ENCODE data around the gene NKX1-1.
"Not testable (repeated sequence)": the region's sequence is repeated elsewhere in the genome, so short reads cannot be mapped to it uniquely, and the experiment has no call there.

Gene NKX1-1

GRCh38 chr4:1378559-1379231, 27.5 kb downstream of the NKX1-1 start:
- no peak for DNase-seq
- in situ Hi-C loops (cut with HindIII; ENCODE audit: low pct_ligation_motif_present, low pct_unique_long_range_greater_than_20kb, low sequenced_read_pairs), result no loop called here

- no peak for DNase-seq
- in situ Hi-C loops (cut with HindIII; ENCODE audit: low pct_ligation_motif_present, low pct_unique_long_range_greater_than_20kb, low sequenced_read_pairs), result no loop called here
Measured at GRCh38 chr4:1377606-1378261, 28.5 kb downstream of the NKX1-1 start.

GRCh38 chr4:1376841-1377605, 29.2 kb downstream of the NKX1-1 start:
- in situ Hi-C loops (cut with HindIII; ENCODE audit: low pct_ligation_motif_present, low pct_unique_long_range_greater_than_20kb, low sequenced_read_pairs), result no loop called here

DNA sequence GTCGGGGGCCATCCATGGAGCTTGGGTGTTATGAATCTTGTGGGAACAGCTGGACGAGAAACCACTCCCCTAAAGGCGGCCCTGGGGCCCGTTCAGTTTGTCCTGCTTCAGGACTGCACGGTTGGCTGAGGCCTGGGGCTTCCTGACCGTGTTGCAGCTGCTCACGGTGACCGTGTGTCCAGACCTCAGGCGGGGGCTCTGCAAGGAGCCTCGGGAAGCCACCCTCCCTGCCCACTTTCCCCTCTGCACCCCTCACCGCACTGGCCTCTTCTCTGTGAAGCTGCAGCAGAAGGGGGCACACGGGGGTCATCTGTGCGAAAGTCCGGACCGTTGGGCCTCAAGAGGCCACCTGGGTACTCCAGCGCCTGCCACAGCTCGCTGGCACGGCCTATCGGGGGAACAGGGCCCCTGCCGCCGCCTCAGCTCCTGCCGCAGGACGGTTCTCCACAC, 29.8 kb downstream of the NKX1-1 start:
- no peak for DNase-seq
- in situ Hi-C loops (cut with HindIII; ENCODE audit: low pct_ligation_motif_present, low pct_unique_long_range_greater_than_20kb, low sequenced_read_pairs), result no loop called here

More at GRCh38 chr4:1376841-1377605, 29.2 kb downstream of the NKX1-1 start:
- DNase-seq, result no peak

DNA sequence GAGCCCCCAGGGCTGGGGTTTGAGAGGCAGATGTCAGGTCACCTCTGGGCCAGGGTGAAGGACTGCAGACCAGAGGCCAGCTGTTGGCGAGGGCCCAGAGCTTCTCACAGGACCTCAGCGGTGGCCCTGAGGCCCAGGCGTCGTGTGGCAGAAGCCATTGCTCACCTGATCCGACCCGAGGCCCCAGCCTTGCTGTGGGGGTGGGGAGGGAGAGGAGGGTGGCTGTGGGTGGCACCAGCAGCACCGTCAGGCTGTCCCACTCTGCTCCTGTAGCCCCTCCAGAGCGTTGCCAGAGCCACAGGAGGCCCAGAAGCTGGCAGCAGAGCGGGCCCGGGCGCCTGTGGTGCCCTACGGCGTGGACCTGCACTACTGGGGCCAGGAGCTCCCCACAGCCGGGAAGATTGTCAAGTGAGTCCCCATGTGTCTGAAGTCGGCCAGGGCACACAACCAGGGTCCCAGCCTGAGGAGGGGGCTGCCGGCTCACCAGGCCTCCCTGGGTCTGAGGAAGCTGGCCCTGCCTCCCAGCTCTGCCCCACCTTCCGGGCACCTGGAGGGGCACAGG, 30.4 kb downstream of the NKX1-1 start:
- in situ Hi-C loops (cut with HindIII; ENCODE audit: low pct_ligation_motif_present, low pct_unique_long_range_greater_than_20kb, low sequenced_read_pairs), result no loop called here
- no peak for DNase-seq

DNA sequence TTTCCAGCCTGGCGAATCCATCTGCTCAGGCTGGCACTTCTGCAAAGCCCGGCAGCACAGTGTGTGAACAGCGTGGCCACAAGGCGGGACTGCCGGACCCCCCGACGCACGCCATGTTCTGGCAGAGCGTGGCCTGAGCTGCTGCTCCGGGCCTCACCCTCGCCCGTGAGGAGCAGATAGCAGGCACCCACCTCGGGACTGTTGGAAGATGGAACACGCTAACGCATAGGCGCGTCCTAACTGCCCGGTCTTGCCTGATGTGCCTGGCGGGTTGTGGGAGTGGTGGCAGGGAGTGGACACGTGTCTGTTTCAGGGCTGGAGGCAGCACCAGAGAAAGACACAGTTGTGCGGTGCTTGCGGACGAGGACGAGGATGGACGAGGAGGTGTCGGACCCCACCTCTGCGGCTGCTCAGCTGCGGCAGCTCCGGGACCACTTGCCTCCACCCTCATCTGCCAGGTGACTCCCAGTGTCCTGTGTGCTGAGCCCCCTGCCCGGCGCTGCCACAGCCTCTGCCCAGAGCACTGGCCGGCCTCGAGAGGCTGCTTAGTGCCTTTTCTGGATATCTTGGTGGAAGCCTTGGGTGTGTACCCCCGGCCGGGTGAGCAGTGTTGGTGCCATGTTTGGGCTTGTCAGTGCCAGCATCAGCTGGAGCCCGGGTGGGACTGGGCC, 31.1 kb downstream of the NKX1-1 start:
- in situ Hi-C loops (cut with HindIII; ENCODE audit: low pct_ligation_motif_present, low pct_unique_long_range_greater_than_20kb, low sequenced_read_pairs), result no loop called here
- no peak for DNase-seq

DNA sequence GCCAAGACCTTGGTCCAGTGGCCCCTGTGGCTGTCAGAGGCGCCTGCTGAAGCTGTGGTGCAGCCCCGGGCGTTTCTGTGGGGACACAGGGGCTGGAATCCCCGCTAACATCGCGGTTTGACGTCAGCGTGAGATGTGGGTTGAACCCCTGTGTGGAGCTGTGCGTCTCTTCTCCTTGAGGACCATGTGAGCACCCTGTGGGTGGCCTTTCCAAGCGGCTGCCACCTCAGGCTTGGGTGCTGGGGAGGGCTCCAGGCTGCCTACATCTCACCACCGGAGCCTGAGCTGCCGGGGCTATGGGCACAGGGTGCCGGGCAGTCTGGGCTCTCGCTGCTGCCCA, 31.6 kb downstream of the NKX1-1 start:
- no peak for DNase-seq
- in situ Hi-C loops (cut with HindIII; ENCODE audit: low pct_ligation_motif_present, low pct_unique_long_range_greater_than_20kb, low sequenced_read_pairs), result no loop called here

DNA sequence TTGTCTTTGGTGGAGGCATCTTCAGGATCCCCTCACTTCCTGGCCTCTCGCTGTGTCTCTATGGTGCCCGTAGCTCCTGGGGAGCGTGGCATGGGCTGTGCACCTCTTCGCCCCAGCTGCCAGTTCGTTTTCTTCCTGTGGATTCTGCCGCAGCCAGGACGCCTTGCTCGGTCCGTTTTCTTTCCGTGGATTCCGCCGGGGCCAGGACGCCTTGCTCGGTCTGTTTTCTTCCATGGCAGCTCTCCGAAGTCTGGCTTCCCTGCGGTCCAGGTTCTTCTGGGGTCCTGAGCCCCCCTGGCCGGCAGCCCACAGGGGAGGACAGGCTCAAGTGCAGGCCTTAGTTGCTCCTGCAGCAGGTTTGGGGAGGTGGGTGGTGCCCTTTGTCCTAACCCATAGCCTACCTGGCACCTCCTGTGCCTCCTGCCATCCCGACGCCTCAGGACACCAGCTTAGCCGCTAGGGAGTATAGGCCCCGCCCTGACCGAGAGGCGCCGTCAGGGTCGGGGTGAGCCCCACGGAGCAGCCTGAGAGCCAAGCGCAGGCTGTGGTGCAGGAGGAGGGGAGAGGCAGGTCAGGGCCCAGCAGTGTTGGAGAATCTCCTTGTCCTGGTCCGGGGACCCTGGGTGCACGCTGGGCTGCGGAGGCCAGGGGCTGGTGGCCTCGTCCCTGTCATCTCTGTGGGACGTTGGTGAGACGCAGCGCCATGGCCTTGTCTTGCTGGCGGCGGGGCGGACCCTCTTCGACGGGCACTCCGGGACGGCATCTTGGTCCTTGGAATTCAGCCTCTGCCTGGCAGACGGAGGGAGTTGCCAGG, 32.1 kb downstream of the NKX1-1 start:
- in situ Hi-C loops (cut with HindIII; ENCODE audit: low pct_ligation_motif_present, low pct_unique_long_range_greater_than_20kb, low sequenced_read_pairs), result no loop called here
- no peak for DNase-seq

GRCh38 chr4:1372576-1372975, 33.7 kb downstream of the NKX1-1 start:
- DNase-seq; in situ Hi-C loops (cut with HindIII; ENCODE audit: low pct_ligation_motif_present, low pct_unique_long_range_greater_than_20kb, low sequenced_read_pairs): not testable (repeated sequence)

DNA sequence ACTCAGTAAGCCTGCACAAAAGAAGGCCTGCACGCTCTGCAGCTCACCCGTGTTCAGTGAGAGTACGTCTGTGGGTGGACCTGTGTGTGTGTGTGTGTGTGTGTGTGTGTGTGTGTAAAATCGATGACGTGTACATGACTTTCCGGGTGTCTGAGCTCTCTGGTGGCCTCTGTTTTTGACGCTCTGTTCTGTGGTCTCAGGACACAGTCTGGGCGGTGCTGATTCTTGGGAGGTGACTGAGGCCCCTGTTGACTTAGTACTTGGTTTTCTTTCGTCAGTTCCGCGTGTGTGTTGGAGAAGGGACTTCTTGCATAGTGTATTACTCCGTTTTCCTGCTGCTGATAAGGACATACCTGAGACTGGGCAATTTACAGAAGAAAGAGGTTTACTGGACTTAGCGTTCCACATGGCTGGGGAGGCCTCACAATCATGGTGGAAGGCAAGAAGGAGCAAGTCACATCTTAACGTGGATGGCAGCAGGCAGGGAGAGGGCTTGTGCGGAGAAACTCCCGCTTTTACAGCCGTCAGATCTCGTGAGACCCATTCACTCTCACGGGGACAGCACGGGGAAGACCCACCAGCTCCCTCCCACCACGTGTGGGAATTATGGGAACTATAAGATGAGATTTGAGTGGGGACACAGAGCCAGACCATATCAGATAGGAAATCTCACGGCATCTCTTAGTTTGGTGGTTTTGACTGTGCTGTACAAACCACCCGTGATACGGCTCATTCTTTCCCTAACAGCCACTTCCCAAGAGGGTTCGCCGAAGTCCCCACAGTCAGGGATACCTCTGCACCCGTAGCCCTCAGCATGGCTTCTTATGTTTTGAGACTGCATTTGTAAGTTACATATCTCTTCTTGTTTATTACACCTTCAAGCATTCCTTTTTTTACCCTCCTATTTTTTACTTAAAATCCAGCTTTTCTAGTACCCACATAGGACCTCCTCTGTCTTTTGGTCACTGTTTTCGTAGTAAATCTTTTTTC, 34.8 kb downstream of the NKX1-1 start:
- no peak for DNase-seq
- in situ Hi-C loops (cut with HindIII; ENCODE audit: low pct_ligation_motif_present, low pct_unique_long_range_greater_than_20kb, low sequenced_read_pairs), result no loop called here

- in situ Hi-C loops (cut with HindIII; ENCODE audit: low pct_ligation_motif_present, low pct_unique_long_range_greater_than_20kb, low sequenced_read_pairs), result no loop called here
- no peak for DNase-seq
Measured at GRCh38 chr4:1370321-1371124, 35.7 kb downstream of the NKX1-1 start.

DNA sequence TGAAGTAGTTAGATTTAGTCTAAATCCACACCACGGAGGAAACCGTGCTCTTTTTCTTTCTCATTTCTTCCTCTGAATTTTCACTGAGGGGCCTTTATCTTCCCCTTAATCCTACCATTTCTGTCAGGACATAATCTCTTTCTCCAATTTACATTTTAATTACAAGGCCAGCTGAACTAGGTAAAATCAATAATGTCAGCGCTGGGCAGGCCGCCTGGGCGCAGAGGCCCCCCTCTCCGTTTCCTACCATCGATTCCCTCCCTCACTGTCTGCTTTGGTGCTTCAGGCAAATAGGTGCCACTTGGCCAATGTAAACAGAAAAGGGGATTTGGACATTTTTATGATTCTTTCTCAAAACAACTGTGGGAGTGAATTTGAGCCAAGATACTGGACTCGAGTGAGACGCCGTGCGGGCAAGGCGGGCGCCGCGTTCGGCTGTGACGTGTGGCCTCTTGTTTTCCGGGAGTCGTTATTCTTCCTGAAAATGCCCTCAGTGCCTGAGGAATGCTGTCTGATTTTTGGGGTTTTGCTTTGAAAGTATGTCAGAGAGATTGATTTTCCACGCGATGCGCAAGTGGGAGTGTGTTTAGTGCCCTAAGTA, 36.7 kb downstream of the NKX1-1 start:
- in situ Hi-C loops (cut with HindIII; ENCODE audit: low pct_ligation_motif_present, low pct_unique_long_range_greater_than_20kb, low sequenced_read_pairs), result no loop called here
- DNase-seq, result no peak

DNA sequence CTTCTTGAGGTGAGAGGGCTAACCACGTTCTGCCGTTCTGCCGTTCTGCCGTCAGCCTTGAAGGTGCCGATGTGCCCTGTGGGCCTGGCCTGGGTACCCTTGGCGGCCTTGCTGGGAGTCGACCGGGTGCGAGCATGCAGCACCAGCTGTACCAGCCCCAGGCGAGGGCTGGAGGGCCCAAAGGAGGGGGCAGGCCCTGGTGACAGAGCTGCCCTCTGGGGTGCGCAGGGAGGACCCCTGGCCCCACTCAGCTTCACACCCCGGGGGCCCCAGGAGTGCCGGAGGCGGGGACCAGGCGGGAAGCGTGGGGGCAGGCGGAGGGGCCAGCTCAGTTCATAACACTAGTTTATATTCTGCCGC, 37.2 kb downstream of the NKX1-1 start:
- no peak for DNase-seq
- in situ Hi-C loops (cut with HindIII; ENCODE audit: low pct_ligation_motif_present, low pct_unique_long_range_greater_than_20kb, low sequenced_read_pairs), result no loop called here

DNA sequence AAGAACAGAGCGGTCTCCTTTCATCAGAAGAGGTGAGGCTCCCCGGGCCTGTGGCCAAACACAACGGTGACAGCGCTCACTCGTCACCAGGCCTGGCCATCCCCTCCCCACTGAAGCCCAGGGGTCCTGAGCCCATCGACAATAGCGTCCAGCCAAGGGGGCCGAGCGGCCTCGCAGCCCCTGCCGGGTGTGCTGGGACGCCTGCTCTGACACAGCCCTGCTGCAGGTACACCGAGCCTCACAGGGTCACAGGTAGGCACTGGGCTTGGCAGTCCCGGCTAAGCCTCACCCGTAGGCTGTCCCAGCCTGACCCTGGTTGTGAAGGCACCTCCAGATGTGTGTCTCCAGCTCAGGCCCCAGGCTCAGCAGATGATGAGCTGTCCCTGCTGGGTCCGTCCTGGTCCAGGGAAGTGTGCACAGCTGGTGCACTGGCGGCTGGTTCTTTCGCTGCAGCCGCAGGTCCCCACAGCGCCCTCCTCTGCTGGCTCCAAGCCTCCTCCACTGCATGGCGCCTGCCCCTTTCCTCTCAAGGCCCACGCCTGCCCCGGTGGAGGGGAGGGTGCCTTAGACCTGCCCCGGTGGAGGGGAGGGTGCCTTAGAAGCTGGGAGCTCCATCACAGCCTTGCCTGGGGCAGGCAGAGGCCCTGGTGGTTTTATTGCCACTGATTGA, 37.7 kb downstream of the NKX1-1 start:
- DNase-seq, result no peak
- in situ Hi-C loops (cut with HindIII; ENCODE audit: low pct_ligation_motif_present, low pct_unique_long_range_greater_than_20kb, low sequenced_read_pairs), result no loop called here

GRCh38 chr4:1367936-1368289, 38.3 kb downstream of the NKX1-1 start:
- in situ Hi-C loops (cut with HindIII; ENCODE audit: low pct_ligation_motif_present, low pct_unique_long_range_greater_than_20kb, low sequenced_read_pairs), result no loop called here
- no peak for DNase-seq
